NCI-H2107 treated with DMSO at 0.1 percent for 48 hours (cell line): ENCODE results near the gene SLC8A1.

Experiments
- DNase-seq: peaks from one replicate; lab custom pipeline; 2025; ENCODE audit not compliant: unreplicated experiment; lab: John Stamatoyannopoulos, UW

SLC8A1 gene

GRCh38 chr2:40244251-40244650, 207.6 kb downstream of the SLC8A1 start:
- no peak for DNase-seq

GRCh38 chr2:40243581-40244187, 208.2 kb downstream of the SLC8A1 start:
- DNase-seq = peak; percentile 64

GRCh38 chr2:40242315-40242714, 209.6 kb downstream of the SLC8A1 start:
- peak; percentile 87 for DNase-seq

GRCh38 chr2:40240070-40240469, 211.8 kb downstream of the SLC8A1 start:
- peak; percentile 29 for DNase-seq

GRCh38 chr2:40230707-40231432, 221.0 kb downstream of the SLC8A1 start:
- DNase-seq = no peak

- no peak for DNase-seq
Measured at GRCh38 chr2:40230186-40230585, 221.7 kb downstream of the SLC8A1 start.

- no peak for DNase-seq
Measured at GRCh38 chr2:40228310-40228709, 223.6 kb downstream of the SLC8A1 start.

- DNase-seq = peak; percentile 15
Measured at GRCh38 chr2:40227210-40227609, 224.7 kb downstream of the SLC8A1 start.

- no peak for DNase-seq
Measured at GRCh38 chr2:40226637-40227036, 225.3 kb downstream of the SLC8A1 start.

GRCh38 chr2:40225670-40226210, 226.2 kb downstream of the SLC8A1 start:
- no peak for DNase-seq

- no peak for DNase-seq
Measured at GRCh38 chr2:40224318-40224717, 227.6 kb downstream of the SLC8A1 start.

GRCh38 chr2:40220177-40220925, 231.5 kb downstream of the SLC8A1 start:
- no peak for DNase-seq

GRCh38 chr2:40219141-40219540, 232.7 kb downstream of the SLC8A1 start:
- no peak for DNase-seq

- no peak for DNase-seq
Measured at GRCh38 chr2:40218679-40219078, 233.2 kb downstream of the SLC8A1 start.

- no peak for DNase-seq
Measured at GRCh38 chr2:40213619-40214018, 238.3 kb downstream of the SLC8A1 start.

- no peak for DNase-seq
Measured at GRCh38 chr2:40213071-40213470, 238.8 kb downstream of the SLC8A1 start.

GRCh38 chr2:40210968-40211353, 240.9 kb downstream of the SLC8A1 start:
- no peak for DNase-seq

- DNase-seq = no peak
Measured at GRCh38 chr2:40210344-40210967, 241.4 kb downstream of the SLC8A1 start.

- DNase-seq = no peak
Measured at GRCh38 chr2:40209761-40210160, 242.1 kb downstream of the SLC8A1 start.

- peak; percentile 85 for DNase-seq
Measured at GRCh38 chr2:40208463-40208862, 243.4 kb downstream of the SLC8A1 start.

- DNase-seq = no peak
Measured at GRCh38 chr2:40204268-40204667, 247.6 kb downstream of the SLC8A1 start.
